Esophagus squamous epithelium (tissue), 4 donors: ENCODE results near the gene MMD.

ENCODE experiments used
- POLR2A ChIP-seq, 4 donors: fragments of 450-650 bp; IDR thresholded peaks; one replicate each; pipeline ENCODE4 v1.6.1; 2017; ENCODE audit warnings: antibody characterized with exemption in 4 of 4, mild to moderate bottlenecking in 4 of 4, moderate library complexity in 3 of 4
- TF ChIP-seq, protein P1 (sequence below), 6 experiments: fragments of 450-650 bp in 4 of 6; fragments of 200-600 bp in 2 of 6; sonication (generic) in 2 of 6; IDR thresholded peaks; one replicate each; pipeline ENCODE4 v1.5.1; 2016 to 2019; ENCODE audit warnings: antibody characterized with exemption in 6 of 6, mild to moderate bottlenecking in 4 of 6, moderate library complexity in 4 of 6

GRCh38 chr17:55458978-55459377 is 37.3 kb upstream of the MMD start:
- TF ChIP-seq, protein P1, sequence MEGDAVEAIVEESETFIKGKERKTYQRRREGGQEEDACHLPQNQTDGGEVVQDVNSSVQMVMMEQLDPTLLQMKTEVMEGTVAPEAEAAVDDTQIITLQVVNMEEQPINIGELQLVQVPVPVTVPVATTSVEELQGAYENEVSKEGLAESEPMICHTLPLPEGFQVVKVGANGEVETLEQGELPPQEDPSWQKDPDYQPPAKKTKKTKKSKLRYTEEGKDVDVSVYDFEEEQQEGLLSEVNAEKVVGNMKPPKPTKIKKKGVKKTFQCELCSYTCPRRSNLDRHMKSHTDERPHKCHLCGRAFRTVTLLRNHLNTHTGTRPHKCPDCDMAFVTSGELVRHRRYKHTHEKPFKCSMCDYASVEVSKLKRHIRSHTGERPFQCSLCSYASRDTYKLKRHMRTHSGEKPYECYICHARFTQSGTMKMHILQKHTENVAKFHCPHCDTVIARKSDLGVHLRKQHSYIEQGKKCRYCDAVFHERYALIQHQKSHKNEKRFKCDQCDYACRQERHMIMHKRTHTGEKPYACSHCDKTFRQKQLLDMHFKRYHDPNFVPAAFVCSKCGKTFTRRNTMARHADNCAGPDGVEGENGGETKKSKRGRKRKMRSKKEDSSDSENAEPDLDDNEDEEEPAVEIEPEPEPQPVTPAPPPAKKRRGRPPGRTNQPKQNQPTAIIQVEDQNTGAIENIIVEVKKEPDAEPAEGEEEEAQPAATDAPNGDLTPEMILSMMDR (IDR thresholded peaks at IDR 0.05), result no peak
- no peak for TF ChIP-seq POLR2A (IDR thresholded peaks at IDR 0.05)
